ENCODE data around the gene MT1H. TPM values are rescaled to one million over a fixed set of nuclear protein-coding genes. Genes with fewer than 3 reads are reported as not detected.
A peak's percentile ranks its signal among the peaks of the same experiment; 100 is the strongest.

The MT1H gene
- total and polyA plus RNA-seq, 4 donors = 4.4 to 1,775 (median 938) TPM

GRCh38 chr16:56639045-56639444 lies 30.6 kb upstream of the MT1H start:
- Histone ChIP-seq H3K27me3 (ENCODE audit: control insufficient read depth in 4 of 4, insufficient read depth in 4 of 4, low read length in 3 of 4) (no peaks in the 10 kb centered on the region), H3K4me3 (ENCODE audit: low read depth in 1 of 3, low read length in 3 of 3) (peak overlapping the region; percentile 49 to 57 (median 55)), H3K27ac (ENCODE audit: low read depth in 1 of 2, low read length in 2 of 2) (peak overlapping the region; percentile 58 to 60), H3K4me1 (ENCODE audit: control insufficient read depth in 4 of 4, insufficient read depth in 4 of 4, low read length in 3 of 4) (peaks cover 8 to 34% (median 13%) of the 10 kb centered on the region in 4 donors), H3K9me3 (ENCODE audit: control insufficient read depth in 4 of 4, low read length in 3 of 4) (no peaks in the 10 kb centered on the region), H3K36me3 (ENCODE audit: control insufficient read depth in 4 of 4, insufficient read depth in 3 of 4, low read depth in 1 of 4, low read length in 3 of 4) (no peaks in the 10 kb centered on the region), H3K9ac (ENCODE audit: low read depth in 1 of 2, low read length in 2 of 2) (peak overlapping the region in 1 of 2 donors; percentile 2)
- 38% methylated on average over 1 of the region's 1 CpG for WGBS
- no peak for TF ChIP-seq FOXA2 (IDR thresholded peaks at IDR 0.05)
- TF ChIP-seq HNF4A (conservative IDR thresholded peaks at IDR 0.05) = peak in 1 of 2 donors; percentile 45
- TF ChIP-seq JUND (IDR thresholded peaks at IDR 0.05) = no peak
- TF ChIP-seq TAF1 (conservative IDR thresholded peaks at IDR 0.05) = no peak
- TF ChIP-seq RXRA (IDR thresholded peaks at IDR 0.05) = peak; percentile 17 to 56
- no peak for TF ChIP-seq YY1 (IDR thresholded peaks at IDR 0.05)
- no peak for TF ChIP-seq RAD21 (IDR thresholded peaks at IDR 0.05)
- no peak for TF ChIP-seq EGR1 (IDR thresholded peaks at IDR 0.05; ENCODE audit: low read depth in 2 of 2)
- DNase-seq (ENCODE audit: low spot score) = no peak

GRCh38 chr16:56640076-56640475 lies 29.5 kb upstream of the MT1H start:
- peaks cover 8 to 37% (median 13%) of the 10 kb centered on the region in 4 donors for H3K4me1 ChIP-seq (ENCODE audit: control insufficient read depth in 4 of 4, insufficient read depth in 4 of 4, low read length in 3 of 4)
- no peaks in the 10 kb centered on the region for H3K36me3 ChIP-seq (ENCODE audit: control insufficient read depth in 4 of 4, insufficient read depth in 3 of 4, low read depth in 1 of 4, low read length in 3 of 4)
- WGBS = 94% methylated on average over 1 of the region's 1 CpG
- TF ChIP-seq REST (IDR thresholded peaks at IDR 0.05) = no peak
- TF ChIP-seq, protein P1, sequence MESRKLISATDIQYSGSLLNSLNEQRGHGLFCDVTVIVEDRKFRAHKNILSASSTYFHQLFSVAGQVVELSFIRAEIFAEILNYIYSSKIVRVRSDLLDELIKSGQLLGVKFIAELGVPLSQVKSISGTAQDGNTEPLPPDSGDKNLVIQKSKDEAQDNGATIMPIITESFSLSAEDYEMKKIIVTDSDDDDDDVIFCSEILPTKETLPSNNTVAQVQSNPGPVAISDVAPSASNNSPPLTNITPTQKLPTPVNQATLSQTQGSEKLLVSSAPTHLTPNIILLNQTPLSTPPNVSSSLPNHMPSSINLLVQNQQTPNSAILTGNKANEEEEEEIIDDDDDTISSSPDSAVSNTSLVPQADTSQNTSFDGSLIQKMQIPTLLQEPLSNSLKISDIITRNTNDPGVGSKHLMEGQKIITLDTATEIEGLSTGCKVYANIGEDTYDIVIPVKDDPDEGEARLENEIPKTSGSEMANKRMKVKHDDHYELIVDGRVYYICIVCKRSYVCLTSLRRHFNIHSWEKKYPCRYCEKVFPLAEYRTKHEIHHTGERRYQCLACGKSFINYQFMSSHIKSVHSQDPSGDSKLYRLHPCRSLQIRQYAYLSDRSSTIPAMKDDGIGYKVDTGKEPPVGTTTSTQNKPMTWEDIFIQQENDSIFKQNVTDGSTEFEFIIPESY (IDR thresholded peaks at IDR 0.05) = no peak
- H3K27me3 ChIP-seq (ENCODE audit: control insufficient read depth in 4 of 4, insufficient read depth in 4 of 4, low read length in 3 of 4) = no peaks in the 10 kb centered on the region
- no peak overlapping the region for H3K9ac ChIP-seq (ENCODE audit: low read depth in 1 of 2, low read length in 2 of 2)
- peak overlapping the region in 1 of 2 donors; percentile 48 for H3K27ac ChIP-seq (ENCODE audit: low read depth in 1 of 2, low read length in 2 of 2)
- H3K9me3 ChIP-seq (ENCODE audit: control insufficient read depth in 4 of 4, low read length in 3 of 4) = no peaks in the 10 kb centered on the region
- no peak for DNase-seq (ENCODE audit: low spot score)
- no peak overlapping the region for H3K4me3 ChIP-seq (ENCODE audit: low read depth in 1 of 3, low read length in 3 of 3)

DNA sequence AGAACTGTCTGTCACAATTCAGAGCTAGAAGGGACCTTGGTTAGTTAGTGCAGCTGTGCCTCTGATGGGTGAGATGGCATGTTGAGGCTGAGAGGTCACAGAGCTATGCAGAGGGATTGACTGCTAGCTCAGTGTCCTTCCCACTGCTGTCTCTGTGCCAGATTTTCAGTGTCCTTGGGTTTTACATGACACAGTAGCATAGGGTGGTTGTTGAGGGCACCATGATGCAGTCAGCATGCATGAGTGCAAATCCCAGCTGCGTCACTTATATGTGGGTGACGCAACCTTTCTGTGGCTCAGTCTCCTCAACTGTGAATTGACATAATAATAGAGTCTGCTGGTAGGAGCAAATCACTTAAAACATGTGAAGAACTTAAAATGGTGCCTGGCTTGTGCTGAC lies 28.4 kb upstream of the MT1H start:
- H3K27me3 ChIP-seq (ENCODE audit: control insufficient read depth in 4 of 4, insufficient read depth in 4 of 4, low read length in 3 of 4) = no peaks in the 10 kb centered on the region
- WGBS = 97% methylated on average over 2 of the region's 2 CpGs
- peak overlapping the region in 1 of 2 donors; percentile 22 for H3K27ac ChIP-seq (ENCODE audit: low read depth in 1 of 2, low read length in 2 of 2)
- no peak overlapping the region for H3K4me3 ChIP-seq (ENCODE audit: low read depth in 1 of 3, low read length in 3 of 3)
- TF ChIP-seq NR2F2 (IDR thresholded peaks at IDR 0.05) = no peak
- TF ChIP-seq, protein P1 (IDR thresholded peaks at IDR 0.05) = no peak
- no peak for TF ChIP-seq ATF3 (IDR thresholded peaks at IDR 0.05)
- no peak for TF ChIP-seq RXRA (IDR thresholded peaks at IDR 0.05)
- no peak for DNase-seq (ENCODE audit: low spot score)
- H3K9ac ChIP-seq (ENCODE audit: low read depth in 1 of 2, low read length in 2 of 2) = no peak overlapping the region
- no peaks in the 10 kb centered on the region for H3K36me3 ChIP-seq (ENCODE audit: control insufficient read depth in 4 of 4, insufficient read depth in 3 of 4, low read depth in 1 of 4, low read length in 3 of 4)
- no peaks in the 10 kb centered on the region for H3K9me3 ChIP-seq (ENCODE audit: control insufficient read depth in 4 of 4, low read length in 3 of 4)
- H3K4me1 ChIP-seq (ENCODE audit: control insufficient read depth in 4 of 4, insufficient read depth in 4 of 4, low read length in 3 of 4) = peaks cover 7 to 37% (median 13%) of the 10 kb centered on the region in 4 donors
